GM03348 (cell line): ENCODE measurements around the gene EMILIN3.

ENCODE experiments used
- DNase-seq: peaks from one replicate; pipeline ENCODE4 v3.0.0; 2012; ENCODE audit warnings: low spot score

Gene EMILIN3

GRCh38 chr20:41390889-41391288 lies 24.3 kb upstream of the EMILIN3 start:
- DNase-seq, result no peak

- DNase-seq, result no peak
Measured at GRCh38 chr20:41387444-41387851, 20.8 kb upstream of the EMILIN3 start.

- DNase-seq, result peak; percentile 79
Measured at GRCh38 chr20:41386502-41387427, 20.1 kb upstream of the EMILIN3 start.

DNA sequence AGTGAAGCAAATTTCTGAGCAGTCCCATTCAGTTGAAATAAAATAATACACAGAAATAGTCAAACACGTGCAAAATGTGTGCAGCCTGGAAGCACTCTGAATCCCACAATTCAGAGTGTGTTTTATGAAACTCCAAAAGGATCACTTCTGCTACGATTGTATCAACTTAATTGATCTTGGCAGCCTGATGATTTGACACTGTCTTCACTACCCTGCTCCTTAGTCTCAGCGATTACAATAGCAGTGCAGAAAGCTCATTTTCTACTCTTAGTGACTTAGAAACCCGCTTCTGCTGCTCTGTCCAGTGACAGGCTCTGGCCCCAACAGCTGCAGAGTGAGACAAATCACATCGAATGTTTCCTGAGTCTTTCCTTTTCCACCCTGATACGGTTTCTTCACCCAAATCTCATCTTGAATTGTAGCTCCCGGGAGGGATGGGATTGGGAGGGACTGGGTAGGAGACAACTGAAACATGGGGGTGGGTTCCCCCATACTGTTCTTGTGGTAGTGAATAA lies 16.2 kb upstream of the EMILIN3 start:
- no peak for DNase-seq

- DNase-seq, result no peak
Measured at GRCh38 chr20:41380551-41381193, 14.1 kb upstream of the EMILIN3 start.

GRCh38 chr20:41379551-41379950 lies 12.9 kb upstream of the EMILIN3 start:
- DNase-seq, result no peak

DNA sequence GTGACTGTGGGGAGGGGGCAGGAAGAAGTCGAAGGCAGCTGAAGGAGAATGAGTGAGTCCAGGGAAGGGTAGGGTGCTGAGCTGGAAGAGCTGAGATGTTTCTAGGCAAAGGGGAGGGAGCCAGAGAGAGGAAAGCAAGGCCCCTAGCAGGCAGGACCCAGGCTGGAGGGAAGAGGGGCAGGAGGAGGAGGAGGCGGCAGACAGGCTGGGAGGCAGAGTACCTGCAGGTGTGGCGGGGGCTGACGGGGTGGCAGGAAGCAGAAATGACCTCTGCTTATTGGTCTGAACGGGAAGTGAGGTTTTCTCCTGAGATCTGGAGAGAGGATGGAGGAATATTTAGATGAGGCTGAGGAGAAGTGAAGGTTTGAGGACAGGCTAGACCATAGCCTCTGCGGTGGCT lies 10.7 kb upstream of the EMILIN3 start:
- DNase-seq, result no peak

DNA sequence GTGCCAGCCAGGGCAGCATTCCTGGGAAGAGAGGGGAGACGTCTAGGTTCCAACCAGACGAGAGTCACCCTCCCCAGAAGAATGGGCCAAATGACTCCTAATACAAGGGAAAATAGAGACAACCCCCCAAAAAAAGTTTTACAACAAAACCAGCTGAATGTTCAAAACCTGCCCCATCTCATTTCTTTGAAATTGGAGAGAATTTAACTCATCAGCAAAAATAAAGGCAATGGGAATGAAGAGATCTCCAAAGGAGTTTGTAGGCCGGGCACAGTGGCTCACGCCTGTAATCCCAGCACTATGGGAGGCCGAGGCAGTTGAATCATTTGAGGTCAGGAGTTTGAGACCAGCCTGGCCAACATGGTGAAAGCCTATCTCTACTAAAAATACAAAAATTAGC lies 9.7 kb upstream of the EMILIN3 start:
- no peak for DNase-seq

GRCh38 chr20:41375846-41376245 lies 9.2 kb upstream of the EMILIN3 start:
- no peak for DNase-seq

GRCh38 chr20:41373931-41374920 lies 7.6 kb upstream of the EMILIN3 start:
- no peak for DNase-seq

DNA sequence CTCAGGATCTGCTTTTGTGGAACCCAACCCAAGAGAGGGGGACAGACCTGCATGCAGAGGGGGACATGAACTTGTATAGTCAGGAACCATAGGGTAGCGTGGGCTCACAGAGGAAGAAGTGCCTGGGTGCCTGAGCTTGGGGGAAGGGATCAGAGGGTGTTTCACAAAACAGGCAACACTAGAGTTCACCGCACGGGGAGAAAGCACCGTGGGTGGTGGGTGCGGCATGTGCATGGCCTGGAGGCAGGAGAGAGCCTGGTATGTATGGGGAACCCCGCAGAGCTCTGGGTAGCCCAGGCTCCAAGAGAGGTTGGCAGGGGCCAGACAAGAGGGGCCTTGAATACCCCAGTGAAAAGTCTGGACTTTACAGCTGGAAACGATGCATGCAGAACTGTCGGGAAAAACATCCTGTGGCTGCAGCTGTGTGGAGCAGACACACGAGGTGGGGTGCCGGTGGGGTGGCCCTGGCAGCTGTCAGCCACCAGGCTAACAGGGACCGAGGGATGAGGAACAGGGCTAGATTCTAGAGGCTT lies 6.7 kb upstream of the EMILIN3 start:
- DNase-seq, result no peak

- no peak for DNase-seq
Measured at GRCh38 chr20:41371371-41371770, 4.8 kb upstream of the EMILIN3 start.

DNA sequence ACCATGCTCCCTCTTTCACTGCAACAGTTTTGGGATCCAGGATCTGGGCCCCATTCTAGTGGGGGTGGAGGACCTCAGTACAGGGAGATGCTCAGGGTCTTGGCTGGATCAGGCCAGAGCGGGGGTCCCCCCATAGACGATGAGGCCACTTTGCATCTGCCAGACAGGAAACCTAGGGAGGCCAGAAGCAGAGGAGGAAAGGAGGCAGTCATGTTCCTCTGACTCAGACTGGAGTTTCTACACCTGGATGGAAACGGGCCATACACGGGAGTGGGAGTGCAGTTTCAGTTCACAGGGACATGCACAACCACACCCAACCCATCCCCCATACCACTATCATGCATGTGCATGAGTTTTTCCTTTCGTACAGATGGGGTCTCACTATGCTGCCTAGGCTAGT lies 3.6 kb upstream of the EMILIN3 start:
- DNase-seq, result no peak

- DNase-seq, result no peak
Measured at GRCh38 chr20:41369673-41370072, 3.1 kb upstream of the EMILIN3 start.

GRCh38 chr20:41367956-41368355 lies 1.3 kb upstream of the EMILIN3 start:
- no peak for DNase-seq

DNA sequence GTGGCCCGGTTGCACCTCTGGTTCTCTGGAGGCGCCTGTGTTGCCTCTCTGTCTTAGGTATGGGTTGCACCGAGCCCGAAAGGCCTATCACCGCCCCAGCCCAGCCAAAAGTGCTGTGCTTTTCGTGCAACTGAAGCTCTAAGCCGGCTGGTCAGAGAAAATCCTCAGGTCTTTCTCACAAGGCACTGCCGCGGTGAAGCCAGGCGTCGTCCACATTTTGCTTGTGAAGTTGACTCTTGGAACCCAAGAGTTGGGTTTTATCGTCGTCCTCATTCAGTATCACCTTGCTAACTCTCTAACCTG lies 726 bp upstream of the EMILIN3 start:
- DNase-seq, result no peak

DNA sequence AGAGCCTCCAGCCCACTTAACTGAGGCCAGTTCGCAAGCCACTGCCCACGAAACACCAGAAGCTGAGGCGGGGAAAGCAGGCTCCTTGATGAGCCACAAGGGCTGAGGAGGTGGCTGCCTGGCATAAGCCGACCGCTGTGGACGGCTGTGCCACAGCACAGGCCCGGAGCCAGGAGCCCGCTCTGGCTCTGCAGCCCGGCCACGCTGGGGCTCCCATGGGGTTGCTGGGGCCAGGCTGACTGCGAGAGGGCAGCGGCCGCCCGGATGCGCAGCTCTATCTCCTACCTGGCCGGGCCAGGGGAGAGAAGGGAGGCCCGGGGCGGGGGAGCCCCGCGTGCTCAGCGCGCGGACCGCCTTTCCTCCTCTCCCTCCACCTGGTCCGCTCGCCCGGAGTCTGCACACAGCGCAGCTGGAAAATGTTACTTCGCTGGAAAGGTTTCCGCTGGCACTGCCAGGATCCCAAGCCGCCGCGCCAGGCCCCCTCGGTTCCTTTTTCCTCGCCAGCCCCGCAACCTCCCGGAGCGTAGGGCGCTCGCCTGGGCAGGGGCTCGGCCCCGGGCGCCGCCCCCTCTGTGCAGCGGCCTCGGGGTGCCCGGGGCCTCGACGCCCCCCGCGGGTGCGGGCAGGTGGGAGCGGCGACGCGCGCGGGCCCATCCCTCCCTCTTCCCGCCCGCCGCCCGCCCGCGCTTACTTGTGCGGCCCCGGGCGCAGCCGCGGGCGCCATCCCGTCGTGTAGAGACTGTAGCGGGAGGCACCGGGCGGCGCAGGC lies 657 bp downstream of the EMILIN3 start:
- DNase-seq, result no peak

DNA sequence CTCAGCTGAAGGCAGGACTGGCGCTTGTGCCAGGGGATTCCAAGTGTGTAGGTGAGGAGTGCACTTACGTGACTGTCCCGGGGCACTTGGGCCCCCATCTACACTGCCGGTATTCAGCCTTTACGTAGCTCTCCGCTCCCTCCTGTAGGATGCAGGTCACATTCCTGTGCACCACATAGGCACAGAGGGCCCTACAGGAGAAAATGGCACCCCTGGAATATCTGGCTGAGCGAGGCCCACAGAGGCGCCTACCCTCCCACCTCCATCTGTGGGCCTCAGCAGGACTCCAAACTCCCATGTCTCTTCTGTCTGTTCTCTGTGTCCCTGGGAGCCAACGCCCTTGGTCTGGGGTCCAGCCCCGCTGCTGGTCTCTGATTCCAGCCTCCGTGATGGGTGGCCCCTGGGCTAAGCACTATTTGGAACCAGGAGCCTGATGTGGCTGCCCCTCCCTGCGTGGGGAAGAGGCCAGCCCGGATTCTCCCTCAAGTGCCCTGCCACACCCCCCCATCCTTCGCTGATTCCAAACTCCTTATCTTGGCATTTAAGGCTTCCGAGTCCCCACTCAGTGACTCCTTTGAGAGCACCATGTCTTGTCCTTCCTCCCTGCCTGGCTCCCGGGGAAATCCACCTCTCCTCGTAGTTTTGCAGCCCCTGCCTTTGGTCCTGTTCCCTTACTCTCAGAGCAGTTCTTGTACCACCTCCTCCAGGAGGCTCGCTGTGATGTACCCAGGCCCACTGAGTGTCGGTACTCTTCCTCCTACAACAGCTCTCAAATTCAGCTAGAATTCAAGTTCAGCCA lies 1.5 kb downstream of the EMILIN3 start:
- DNase-seq, result no peak

DNA sequence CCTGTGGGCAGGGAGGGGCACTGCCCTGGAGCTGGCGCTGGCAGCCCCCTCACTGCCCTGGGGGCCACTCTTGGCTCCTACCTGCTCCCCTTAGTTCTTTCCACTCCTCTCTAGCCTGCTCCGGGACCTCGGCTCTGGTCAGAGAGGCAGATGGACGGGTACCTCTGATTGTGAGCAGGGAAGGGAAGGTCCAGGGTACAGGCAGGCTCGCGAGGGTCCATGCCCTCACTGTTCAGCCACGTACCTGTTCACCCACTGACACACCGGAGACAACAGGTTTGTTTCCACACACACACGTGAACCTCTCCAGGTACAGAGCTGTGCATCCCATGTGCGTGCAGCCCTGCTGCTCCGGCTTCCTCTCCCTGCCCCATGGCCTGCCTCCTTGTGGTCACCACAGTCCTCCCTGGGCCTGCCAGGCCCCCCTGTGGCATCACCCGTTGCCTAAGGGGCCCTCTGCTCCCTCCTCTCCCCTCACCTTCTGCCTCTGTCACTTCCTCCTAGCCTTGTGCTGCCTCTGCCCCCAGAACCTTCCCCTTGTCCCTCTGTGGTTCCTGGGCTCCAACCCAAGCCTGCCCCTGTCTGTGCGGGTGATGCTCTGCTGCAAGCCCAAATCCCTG lies 2.3 kb downstream of the EMILIN3 start:
- DNase-seq, result no peak

- no peak for DNase-seq
Measured at GRCh38 chr20:41363601-41364000, 3.0 kb downstream of the EMILIN3 start.
